Measurements from ENCODE around the gene CCNY.

GRCh38 chr10:35488228-35488627, 151.9 kb downstream of the CCNY start:
- TF ChIP-seq CTCF (conservative IDR thresholded peaks at IDR 0.05 in 1 of 2, IDR thresholded peaks at IDR 0.05 in 1 of 2; ENCODE audit: extremely low read depth in 1 of 2, insufficient read depth in 1 of 2, low read depth in 1 of 2, low read length in 2 of 2) (no peak), EZH2 (IDR thresholded peaks at IDR 0.05; ENCODE audit: borderline replicate concordance, low read length) (no peak)

All from mammary epithelial cell (primary cell).